K562 (cell line): ENCODE results near the gene ZMIZ1. TPM values are rescaled to one million over a fixed set of nuclear protein-coding genes. Genes with fewer than 3 reads are reported as not detected.

Source experiments
- ATAC-seq: fragments of 200-7000 bp; cut with Tn5 transposase; 3 replicates; pipeline ENCODE4 v1.9.1; 2020; ENCODE audit warnings: moderate library complexity
- BruUV-seq: library from RNA; stranded (reverse); fragments of 400-500 nt; replicated peaks from 2 replicates; lab custom pipeline; 2021; lab: Mats Ljungman, UMichigan
- CTCF ChIA-PET: fragments of 300-600 bp; formaldehyde crosslinking; extraction: SDS; loops from one replicate; lab custom pipeline; 2021; ENCODE audit warnings: low intra/inter-chr PET ratio; lab: Yijun Ruan, JAX
- POLR2A ChIA-PET: fragments of 300-600, 350-650 bp; sonication (Branson Sonifier 250); formaldehyde crosslinking; extraction: SDS; loops from one replicate; lab custom pipeline; 2021; ENCODE audit warnings: antibody characterized with exemption, inconsistent platforms; lab: Yijun Ruan, JAX
- DNase-seq, 4 experiments: peaks; one replicate each; pipeline versions ENCODE4 v3.0.0 to v3.0.0-alpha.2; 2011 to 2018; ENCODE audit warnings: low spot score in 3 of 4, mixed read lengths in 3 of 4; ENCODE audit errors: extremely low read depth in 1 of 4
- FAIRE-seq: peaks from 2 replicates; lab custom pipeline; 2011; peaks lifted over from hg19 to GRCh38; lab: Jason Lieb, UNC
- H2AFZ ChIP-seq: 2 replicates; pipeline ENCODE4 v1.6.0; 2011; ENCODE audit warnings: low read depth, low read length, control low read depth, inconsistent platforms
- H3K27ac ChIP-seq: fragments of 200-600 bp; 3 replicates; pipeline ENCODE4 v1.8.0; 2011; ENCODE audit warnings: low read depth, mild to moderate bottlenecking, control low read depth, inconsistent platforms, low read length, moderate library complexity, mixed read lengths; ENCODE audit errors: extremely low read depth
- H3K27me3 ChIP-seq, 2 experiments: fragments of 300-600 bp in 1 of 2; 2 replicates in 1 of 2; 3 replicates in 1 of 2; pipeline versions ENCODE4 v1.6.0 to v1.8.0; 2011; ENCODE audit warnings: inconsistent platforms in 2 of 2, low read length in 2 of 2, mild to moderate bottlenecking in 1 of 2, mixed read lengths in 1 of 2, moderate library complexity in 1 of 2; ENCODE audit not compliant: control insufficient read depth in 2 of 2, insufficient read depth in 2 of 2
- H3K36me3 ChIP-seq: fragments of 300-600 bp; 3 replicates; pipeline ENCODE4 v1.8.0; 2011; ENCODE audit warnings: mild to moderate bottlenecking, low read length, inconsistent platforms; ENCODE audit not compliant: control insufficient read depth, insufficient read depth
- H3K4me1 ChIP-seq, 2 experiments: fragments of 200-600 bp in 1 of 2; replicated peaks in 1 of 2; 2 replicates in 1 of 2; 3 replicates in 1 of 2; pipeline versions ENCODE4 v1.5.1 to v1.8.0; 2011; ENCODE audit warnings: inconsistent platforms in 2 of 2, low read length in 2 of 2, mild to moderate bottlenecking in 1 of 2, mixed read lengths in 1 of 2, moderate library complexity in 1 of 2; ENCODE audit not compliant: control insufficient read depth in 2 of 2, insufficient read depth in 2 of 2
- H3K4me2 ChIP-seq: 2 replicates; pipeline ENCODE4 v1.6.1; 2011; ENCODE audit warnings: low read length, control low read depth, inconsistent platforms, mixed read lengths; ENCODE audit not compliant: insufficient read depth
- H3K4me3 ChIP-seq: fragments of 200-600 bp; sonication (generic), shearing (Covaris generic); 2 replicates; pipeline ENCODE4 v1.5.1; 2016; ENCODE audit warnings: control low read depth, inconsistent platforms
- H3K79me2 ChIP-seq: fragments of 200-600 bp; 3 replicates; pipeline ENCODE4 v1.8.0; 2011; ENCODE audit warnings: low read length, inconsistent platforms; ENCODE audit not compliant: control insufficient read depth, insufficient read depth
- H3K9ac ChIP-seq, 2 experiments: 2 replicates each; pipeline versions ENCODE4 v1.6.0 to v1.6.1; 2011; ENCODE audit warnings: low read depth in 2 of 2, low read length in 2 of 2, control low read depth in 1 of 2, inconsistent platforms in 1 of 2, mild to moderate bottlenecking in 1 of 2, mixed read lengths in 1 of 2; ENCODE audit not compliant: insufficient read depth in 1 of 2
- H3K9me1 ChIP-seq: one replicate; pipeline ENCODE4 v1.6.0; 2011; ENCODE audit warnings: inconsistent platforms, mild to moderate bottlenecking, low read length, moderate library complexity; ENCODE audit not compliant: control insufficient read depth, insufficient read depth
- H3K9me3 ChIP-seq: replicated peaks from 2 replicates; pipeline ENCODE4 v1.5.1; 2011; ENCODE audit warnings: low read depth, low read length, inconsistent platforms; ENCODE audit not compliant: control insufficient read depth, insufficient read depth
- H4K20me1 ChIP-seq: replicated peaks from 2 replicates; pipeline ENCODE4 v1.6.1; 2011; ENCODE audit warnings: low read length, inconsistent platforms, mixed read lengths; ENCODE audit not compliant: control insufficient read depth, insufficient read depth
- NR2C1 ChIP-seq, 2 experiments: fragments of 450-650 bp; IDR thresholded peaks; 2 replicates each; pipeline ENCODE4 v1.6.1; 2017; ENCODE audit warnings: mild to moderate bottlenecking in 2 of 2, antibody characterized with exemption in 1 of 2, inconsistent platforms in 1 of 2, missing compliant biosample characterization in 1 of 2, missing genetic modification characterization in 1 of 2
- PHF8 ChIP-seq: fragments of 200-600 bp; sonication (generic); IDR thresholded peaks from 2 replicates; pipeline ENCODE4 v1.6.1; 2012; ENCODE audit warnings: mixed run types, mild to moderate bottlenecking, inconsistent platforms, low read length, moderate library complexity, borderline replicate concordance
- ZBTB43 ChIP-seq: sonication (generic); formaldehyde crosslinking; IDR thresholded peaks from 2 replicates; pipeline ENCODE4 v1.8.0; 2023; ENCODE audit warnings: mild to moderate bottlenecking, missing genetic modification reagents
- WGBS: fragments of 100-300 bp; shearing (Covaris generic); methylation state at CpG from one replicate; pipeline ENCODE4 v1.1.6; 2016; ENCODE audit warnings: low coverage, mixed read lengths; ENCODE audit not compliant: insufficient coverage; ENCODE audit errors: missing lambda C conversion rate; 5-methylcytosine and 5-hydroxymethylcytosine counted together
- in situ Hi-C: fragments of 300-500 bp; cut with MboI; formaldehyde crosslinking; loops from 4 replicates; pipeline ENCODE4 v1.15.0; 2018; ENCODE audit warnings: inconsistent platforms, mixed read lengths
- intact Hi-C: fragments of 100-400 bp; cut with micrococcal nuclease; formaldehyde crosslinking; loops from 2 replicates; pipeline ENCODE4 v1.14.2; 2022
- polyA plus RNA-seq, 8 experiments: library from polyadenylated mRNA; depleted of rRNA in 4 of 8; stranded (reverse) in 5 of 8; unstranded in 3 of 8; fragments of >200 nt; fragmentation: Nextera tagmentation in 2 of 8; fragmentation: Illumina TruSeq in 1 of 8; extraction: Ambion mirVana in 2 of 8; extraction: Trizol in 1 of 8; gene quantifications; 2 replicates each; pipeline versions ENCODE4 v1.2.1 to v1.2.3, GENCODE V29; 2011 to 2014; ENCODE audit warnings: inconsistent platforms in 1 of 8, missing spikeins in 1 of 8
- total RNA-seq, 7 experiments: library from RNA; depleted of rRNA in 6 of 7; stranded (reverse); fragments of >200 nt in 6 of 7; fragmentation: Illumina TruSeq in 2 of 7; extraction: Trizol in 2 of 7; gene quantifications; 2 replicates each; pipeline versions ENCODE4 v1.2.1 to v1.2.3, GENCODE V29; 2011 to 2021; ENCODE audit warnings: low replicate concordance in 1 of 7

ZMIZ1 gene
- total and polyA plus RNA-seq, 9 of the 15 experiments (the other 6 are each of a cell fraction or from before 2014, with no cell fraction given), result 1.0 to 37.3 (median 4.3) TPM

- FAIRE-seq, result no peak
- H3K79me2 ChIP-seq, result peaks cover 96% of the 10 kb centered on the region
- H3K4me1 ChIP-seq, result peaks cover 29 to 50% of the 10 kb centered on the region in 2 experiments
These were observed 6.0 kb downstream of the ZMIZ1 start for GRCh38 chr10:79074732-79075131.

More at GRCh38 chr10:79074732-79075131, 6.0 kb downstream of the ZMIZ1 start:
- no peaks in the 10 kb centered on the region for H3K27me3 ChIP-seq
- H3K4me3 ChIP-seq, result no peak overlapping the region
- H3K27ac ChIP-seq, result no peak overlapping the region
- CTCF ChIA-PET, result no interaction called here
- H3K36me3 ChIP-seq, result no peaks in the 10 kb centered on the region
- in situ Hi-C loops, result loop anchor here (25.0 kb wide), 1 partner anchor 113 kb away; no protein-coding TSS in a partner anchor
- H3K9me1 ChIP-seq, result peaks cover 9% of the 10 kb centered on the region
- BruUV-seq, result no TSS peak
- H2AFZ ChIP-seq, result no peak overlapping the region
- no peaks in the 10 kb centered on the region for H3K9me3 ChIP-seq
- DNase-seq, result no peak
- H4K20me1 ChIP-seq, result peaks cover 60% of the 10 kb centered on the region
- intact Hi-C loops, result no loop called here
- WGBS, result 58% methylated on average over 4 of the region's 4 CpGs
- POLR2A ChIA-PET, result interaction anchor here (0.6 to 1.9 kb wide), 8 partner anchors 9 to 566 kb away, joined by 3 to 6 read pairs (median 3); no protein-coding TSS in a partner anchor
- TF ChIP-seq PHF8 (no peak), ZBTB43 (CRISPR knock-in tag) (no peak), NR2C1 (IDR thresholded peaks at IDR 0.05) (no peak), NR2C1 (tag; IDR thresholded peaks at IDR 0.05) (no peak)
- H3K9ac ChIP-seq, result peak overlapping the region in 1 of 2 experiments; percentile 72; a peak in 2 of 4 replicates
- no peak overlapping the region for H3K4me2 ChIP-seq
- ATAC-seq, result no peak
